CD14-positive monocyte (primary cell): Measurements from ENCODE around the gene DGKQ. TPM values are rescaled to one million over a fixed set of nuclear protein-coding genes. Genes with fewer than 3 reads are reported as not detected.
"Not testable (repeated sequence)": the region's sequence is repeated elsewhere in the genome, so short reads cannot be mapped to it uniquely, and the experiment has no call there.

Experiments
- DNase-seq, 3 donors: peaks; one replicate each; pipeline ENCODE4 v3.0.0-alpha.2; 2011 to 2022
- H2AFZ ChIP-seq: 2 replicates; pipeline ENCODE4 v1.6.0; 2012; ENCODE audit warnings: mild to moderate bottlenecking, low read depth, low read length, inconsistent platforms; ENCODE audit not compliant: insufficient read depth, poor library complexity, severe bottlenecking
- H3K27ac ChIP-seq, 2 donors: 1 replicate in 1 of 2; 2 replicates in 1 of 2; pipeline ENCODE4 v1.5.1; 2012 to 2013; ENCODE audit warnings: low read length in 2 of 2, control low read depth in 1 of 2, inconsistent platforms in 1 of 2, low read depth in 1 of 2, mild to moderate bottlenecking in 1 of 2
- H3K27me3 ChIP-seq, 2 donors: one replicate each; pipeline versions ENCODE4 v1.6.0 to v1.6.1; 2011 to 2013; ENCODE audit warnings: low read length in 2 of 2; ENCODE audit not compliant: control insufficient read depth in 2 of 2, insufficient read depth in 2 of 2
- H3K36me3 ChIP-seq, 2 donors: replicated peaks in 1 of 2; 1 replicate in 1 of 2; 2 replicates in 1 of 2; pipeline versions ENCODE4 v1.5.1 to v1.6.1; 2012 to 2013; ENCODE audit warnings: low read length in 2 of 2, control low read depth in 1 of 2, inconsistent platforms in 1 of 2, mild to moderate bottlenecking in 1 of 2; ENCODE audit not compliant: insufficient read depth in 2 of 2, control insufficient read depth in 1 of 2
- H3K4me1 ChIP-seq, 2 donors: 1 replicate in 1 of 2; 2 replicates in 1 of 2; pipeline versions ENCODE4 v1.5.1 to v1.6.1; 2012 to 2013; ENCODE audit warnings: low read length in 2 of 2, control low read depth in 1 of 2, inconsistent platforms in 1 of 2, mild to moderate bottlenecking in 1 of 2, moderate library complexity in 1 of 2; ENCODE audit not compliant: insufficient read depth in 2 of 2, control insufficient read depth in 1 of 2
- H3K4me2 ChIP-seq: replicated peaks from 2 replicates; pipeline ENCODE3; 2012; ENCODE audit warnings: low read length, moderate library complexity, mild to moderate bottlenecking; ENCODE audit not compliant: poor library complexity, severe bottlenecking; ENCODE audit errors: extremely low read depth
- H3K4me3 ChIP-seq, 3 experiments: fragments of 200-600 bp in 1 of 3; sonication (generic) in 1 of 3; replicated peaks in 1 of 3; 1 replicate in 2 of 3; 2 replicates in 1 of 3; pipeline ENCODE4 v1.5.1; 2011 to 2013; ENCODE audit warnings: low read length in 3 of 3, mild to moderate bottlenecking in 3 of 3, control low read depth in 2 of 3, low read depth in 2 of 3, inconsistent platforms in 1 of 3, moderate library complexity in 1 of 3
- H3K79me2 ChIP-seq: 2 replicates; pipeline ENCODE4 v1.6.0; 2012; ENCODE audit warnings: mild to moderate bottlenecking, control low read depth, inconsistent platforms, low read length, moderate library complexity; ENCODE audit not compliant: insufficient read depth
- H3K9ac ChIP-seq: 2 replicates; pipeline ENCODE4 v1.6.0; 2017; ENCODE audit warnings: low read length, mild to moderate bottlenecking; ENCODE audit not compliant: insufficient read depth, poor library complexity, severe bottlenecking
- H3K9me3 ChIP-seq, 2 donors: replicated peaks in 1 of 2; 1 replicate in 1 of 2; 2 replicates in 1 of 2; pipeline versions ENCODE4 v1.5.1 to v1.6.1; 2012 to 2013; ENCODE audit warnings: low read length in 2 of 2, control low read depth in 1 of 2; ENCODE audit not compliant: control insufficient read depth in 1 of 2, insufficient read depth in 1 of 2
- H4K20me1 ChIP-seq: 2 replicates; pipeline ENCODE4 v1.6.0; 2012; ENCODE audit warnings: mild to moderate bottlenecking, low read length, control low read depth, moderate library complexity; ENCODE audit not compliant: insufficient read depth
- H3K27ac Mint-ChIP-seq, 7 donors: one replicate each; pipeline ENCODE4 v1.8.0; 2020; ENCODE audit warnings: mild to moderate bottlenecking in 7 of 7, mixed read lengths in 7 of 7, moderate library complexity in 6 of 7, inconsistent platforms in 2 of 7
- H3K27me3 Mint-ChIP-seq, 3 donors: one replicate each; pipeline ENCODE4 v1.8.0; 2021 to 2022; ENCODE audit warnings: low read depth in 3 of 3, mild to moderate bottlenecking in 3 of 3, mixed read lengths in 3 of 3, moderate library complexity in 3 of 3, inconsistent platforms in 1 of 3
- H3K36me3 Mint-ChIP-seq, 2 donors: one replicate each; pipeline ENCODE4 v1.8.0; 2020; ENCODE audit warnings: mixed read lengths in 2 of 2, inconsistent platforms in 1 of 2, mild to moderate bottlenecking in 1 of 2
- H3K4me1 Mint-ChIP-seq: one replicate; pipeline ENCODE4 v1.8.0; 2020; ENCODE audit warnings: mild to moderate bottlenecking, mixed read lengths
- H3K4me3 Mint-ChIP-seq, 2 donors: one replicate each; pipeline ENCODE4 v1.8.0; 2020; ENCODE audit warnings: mild to moderate bottlenecking in 2 of 2, mixed read lengths in 2 of 2, moderate library complexity in 1 of 2
- H3K9me3 Mint-ChIP-seq, 7 donors: one replicate each; pipeline ENCODE4 v1.8.0; 2020 to 2022; ENCODE audit warnings: mixed read lengths in 7 of 7, mild to moderate bottlenecking in 6 of 7, moderate library complexity in 6 of 7, inconsistent platforms in 2 of 7
- CTCF ChIP-seq: fragments of 200-600 bp; IDR thresholded peaks from one replicate; pipeline ENCODE4 v1.8.0; 2022; ENCODE audit warnings: antibody characterized with exemption, mild to moderate bottlenecking
- WGBS: methylation state at CpG from one replicate; pipeline ENCODE4 v1.1.5; 2013; ENCODE audit warnings: missing lambda C conversion rate; ENCODE audit not compliant: insufficient coverage; 5-methylcytosine and 5-hydroxymethylcytosine counted together
- intact Hi-C, 2 donors: fragments of 100-400 bp; cut with micrococcal nuclease; formaldehyde crosslinking; loops; one replicate each; pipeline versions ENCODE4 v1.15.0 to v1.15.1; 2023
- polyA plus RNA-seq, 3 donors: library from polyadenylated mRNA; depleted of rRNA in 1 of 3; unstranded in 2 of 3; stranded (reverse) in 1 of 3; fragments of 300-500 nt in 2 of 3; fragments of >200 nt in 1 of 3; fragmentation: Illumina TruSeq in 2 of 3; gene quantifications; 1 replicate in 2 of 3; 2 replicates in 1 of 3; pipeline ENCODE4 v1.2.3, GENCODE V29; 2012 to 2021

DGKQ gene
- polyA plus RNA-seq, 3 donors: 0.58 to 23.1 (median 2.4) TPM

- 95% methylated on average over 13 of the region's 15 CpGs for WGBS
- peaks cover 24 to 84% of the 10 kb centered on the region in 2 donors for H3K27me3 ChIP-seq
- H3K9me3 ChIP-seq: peaks cover 0 to 10% of the 10 kb centered on the region in 2 donors
Observed at GRCh38 chr4:1000686-1001260, 27.4 kb upstream of the DGKQ start.

GRCh38 chr4:999882-1000425, 26.6 kb upstream of the DGKQ start:
- peaks cover 4% of the 10 kb centered on the region for H3K4me1 Mint-ChIP-seq
- H3K9me3 ChIP-seq: peaks cover 0 to 10% of the 10 kb centered on the region in 2 donors
- no peaks in the 10 kb centered on the region for H3K36me3 Mint-ChIP-seq
- no peak for DNase-seq
- no peaks in the 10 kb centered on the region for H3K79me2 ChIP-seq
- H3K27ac Mint-ChIP-seq: no peak overlapping the region
- H3K27me3 Mint-ChIP-seq: peaks cover 68 to 89% (median 70%) of the 10 kb centered on the region in 3 donors
- H2AFZ ChIP-seq: no peak overlapping the region
- peaks cover 7 to 12% of the 10 kb centered on the region in 2 donors for H3K4me1 ChIP-seq
- no peak overlapping the region for H3K9ac ChIP-seq
- H3K4me3 Mint-ChIP-seq: peak overlapping the region in 1 of 2 donors; percentile 30
- peaks cover 28% of the 10 kb centered on the region for H4K20me1 ChIP-seq
- intact Hi-C loops: loop anchor here (10.0 kb wide), 1 partner anchor 585 kb away; no protein-coding TSS in a partner anchor
- no peak overlapping the region for H3K4me2 ChIP-seq
- H3K27me3 ChIP-seq: peaks cover 24 to 81% of the 10 kb centered on the region in 2 donors
- H3K36me3 ChIP-seq: no peaks in the 10 kb centered on the region
- no peak overlapping the region for H3K4me3 ChIP-seq
- H3K27ac ChIP-seq: no peak overlapping the region
- peaks cover 0 to 29% (median 2%) of the 10 kb centered on the region in 7 donors for H3K9me3 Mint-ChIP-seq
- WGBS: 59% methylated on average over 8 of the region's 18 CpGs
- no peak for TF ChIP-seq CTCF

More at GRCh38 chr4:1000686-1001260, 27.4 kb upstream of the DGKQ start:
- H3K36me3 ChIP-seq: no peaks in the 10 kb centered on the region
- H2AFZ ChIP-seq: no peak overlapping the region
- Mint-ChIP-seq H3K4me1 (peaks cover 4% of the 10 kb centered on the region), H3K27me3 (peaks cover 67 to 90% (median 68%) of the 10 kb centered on the region in 3 donors), H3K9me3 (peaks cover 0 to 32% (median 2%) of the 10 kb centered on the region in 7 donors), H3K4me3 (peak overlapping the region in 1 of 2 donors; percentile 53), H3K36me3 (no peaks in the 10 kb centered on the region), H3K27ac (no peak overlapping the region)
- peaks cover 28% of the 10 kb centered on the region for H4K20me1 ChIP-seq
- H3K4me3 ChIP-seq: no peak overlapping the region
- no peak for TF ChIP-seq CTCF
- peaks cover 7 to 12% of the 10 kb centered on the region in 2 donors for H3K4me1 ChIP-seq
- H3K9ac ChIP-seq: no peak overlapping the region
- H3K79me2 ChIP-seq: no peaks in the 10 kb centered on the region
- no peak overlapping the region for H3K27ac ChIP-seq
- intact Hi-C loops: loop anchor here (10.0 kb wide), 1 partner anchor 584 kb away; no protein-coding TSS in a partner anchor
- DNase-seq: no peak
- no peak overlapping the region for H3K4me2 ChIP-seq

- H3K27me3 ChIP-seq: peaks cover 24 to 75% of the 10 kb centered on the region in 2 donors
- H3K4me1 Mint-ChIP-seq, H2AFZ ChIP-seq, H3K4me2 ChIP-seq, H3K9me3 ChIP-seq, H3K4me3 ChIP-seq, intact Hi-C loops, H3K79me2 ChIP-seq, H3K36me3 ChIP-seq, DNase-seq, H3K27ac ChIP-seq, H3K36me3 Mint-ChIP-seq, H3K9ac ChIP-seq: not testable (repeated sequence)
- H4K20me1 ChIP-seq: peaks cover 28% of the 10 kb centered on the region
- peaks cover 7 to 12% of the 10 kb centered on the region in 2 donors for H3K4me1 ChIP-seq
- peaks cover 0 to 26% (median 2%) of the 10 kb centered on the region in 7 donors for H3K9me3 Mint-ChIP-seq
- peaks cover 66 to 83% (median 68%) of the 10 kb centered on the region in 3 donors for H3K27me3 Mint-ChIP-seq
- peak overlapping the region in 1 of 7 donors; percentile 57 for H3K27ac Mint-ChIP-seq
- H3K4me3 Mint-ChIP-seq: peak overlapping the region in 1 of 2 donors; percentile 68
- 73% methylated on average over 11 of the region's 21 CpGs for WGBS
Observed at GRCh38 chr4:999240-999863, 26.0 kb upstream of the DGKQ start.
